Mesendoderm (in vitro differentiated cells): ENCODE measurements around the gene SHISAL2B.
"Not testable (repeated sequence)": the region's sequence is repeated elsewhere in the genome, so short reads cannot be mapped to it uniquely, and the experiment has no call there.

Experiments used
- DNase-seq: peaks from one replicate; pipeline ENCODE4 v3.0.0; 2013
- H2AK5ac ChIP-seq: 2 replicates; pipeline ENCODE4 v1.6.1; 2013; ENCODE audit warnings: low read length, inconsistent platforms
- H2BK120ac ChIP-seq: 2 replicates; pipeline ENCODE4 v1.6.1; 2013; ENCODE audit warnings: low read depth, mild to moderate bottlenecking, low read length, moderate library complexity, mixed read lengths
- H2BK15ac ChIP-seq: replicated peaks from 2 replicates; pipeline ENCODE4 v1.6.1; 2013; ENCODE audit warnings: low read depth, mild to moderate bottlenecking, moderate library complexity
- H2BK5ac ChIP-seq: 2 replicates; pipeline ENCODE4 v1.6.1; 2013; ENCODE audit warnings: low read length, inconsistent platforms
- H3K18ac ChIP-seq: 2 replicates; pipeline ENCODE4 v1.6.1; 2013; ENCODE audit warnings: mild to moderate bottlenecking, low read length, mixed read lengths
- H3K23ac ChIP-seq: one replicate; pipeline ENCODE4 v1.6.1; 2013; ENCODE audit warnings: low read length
- H3K27ac ChIP-seq: 2 replicates; pipeline ENCODE4 v1.5.1; 2013; ENCODE audit warnings: low read depth, mild to moderate bottlenecking, inconsistent platforms, low read length, moderate library complexity
- H3K27me3 ChIP-seq: 2 replicates; pipeline ENCODE4 v1.6.1; 2013; ENCODE audit warnings: low read length, control low read depth, mild to moderate bottlenecking, inconsistent platforms; ENCODE audit not compliant: insufficient read depth, poor library complexity
- H3K36me3 ChIP-seq: 2 replicates; pipeline ENCODE4 v1.6.1; 2013; ENCODE audit warnings: low read length, inconsistent platforms; ENCODE audit not compliant: control insufficient read depth, insufficient read depth
- H3K4ac ChIP-seq: one replicate; pipeline ENCODE4 v1.6.1; 2013; ENCODE audit warnings: low read depth, mild to moderate bottlenecking, low read length, moderate library complexity
- H3K4me1 ChIP-seq: 2 replicates; pipeline ENCODE4 v1.6.1; 2013; ENCODE audit warnings: low read depth, low read length, inconsistent platforms; ENCODE audit not compliant: control insufficient read depth
- H3K4me2 ChIP-seq: 2 replicates; pipeline ENCODE4 v1.6.1; 2013; ENCODE audit warnings: low read length
- H3K4me3 ChIP-seq: 2 replicates; pipeline ENCODE4 v1.5.1; 2013; ENCODE audit warnings: mild to moderate bottlenecking, low read length
- H3K56ac ChIP-seq: one replicate; pipeline ENCODE4 v1.6.1; 2013; ENCODE audit warnings: low read length
- H3K79me1 ChIP-seq: 2 replicates; pipeline ENCODE4 v1.6.1; 2013; ENCODE audit warnings: low read length, inconsistent platforms
- H3K79me2 ChIP-seq: 2 replicates; pipeline ENCODE4 v1.6.1; 2013; ENCODE audit warnings: mild to moderate bottlenecking, low read length; ENCODE audit not compliant: control insufficient read depth, insufficient read depth
- H3K9ac ChIP-seq: 2 replicates; pipeline ENCODE4 v1.6.1; 2013; ENCODE audit warnings: low read length, inconsistent platforms
- H4K5ac ChIP-seq: one replicate; pipeline ENCODE4 v1.6.1; 2013; ENCODE audit warnings: low read length
- H4K8ac ChIP-seq: one replicate; pipeline ENCODE4 v1.6.1; 2013; ENCODE audit warnings: low read depth, mild to moderate bottlenecking, control low read depth, low read length, moderate library complexity
- WGBS: extraction: QIAGEN DNeasy Blood & Tissue Kit; methylation state at CpG from one replicate; pipeline ENCODE4 v1.1.7; 2013; ENCODE audit warnings: low lambda C conversion rate, missing lambda C conversion rate; ENCODE audit not compliant: insufficient coverage; ENCODE audit errors: extremely low coverage; 5-methylcytosine and 5-hydroxymethylcytosine counted together

Gene SHISAL2B

GRCh38 chr5:64654561-64654938 is 35.8 kb upstream of the SHISAL2B start:
- Histone ChIP-seq H3K27ac (no peak overlapping the region), H2BK5ac (no peak overlapping the region), H3K9ac (no peak overlapping the region), H3K27me3 (no peaks in the 10 kb centered on the region), H3K4me1 (no peaks in the 10 kb centered on the region), H3K18ac (no peak overlapping the region), H3K56ac (no peak overlapping the region), H2BK120ac (no peak overlapping the region), H3K4me3 (no peak overlapping the region), H4K8ac (no peak overlapping the region), H3K79me2 (no peaks in the 10 kb centered on the region), H3K79me1 (no peaks in the 10 kb centered on the region), H3K4me2 (no peak overlapping the region), H2AK5ac (no peak overlapping the region), H3K4ac (no peak overlapping the region), H3K36me3 (no peaks in the 10 kb centered on the region), H2BK15ac (no peak overlapping the region), H3K23ac (no peak overlapping the region), H4K5ac (no peak overlapping the region)
- no peak for DNase-seq
- no CpG with 5 or more reads among the region's 2 CpGs for WGBS

- Histone ChIP-seq H3K9ac (no peak overlapping the region), H2AK5ac (no peak overlapping the region), H3K4me3 (no peak overlapping the region), H3K4me2 (no peak overlapping the region), H3K27me3 (no peaks in the 10 kb centered on the region), H3K18ac (no peak overlapping the region), H3K4me1 (no peaks in the 10 kb centered on the region), H2BK120ac (no peak overlapping the region), H3K4ac (no peak overlapping the region), H4K8ac (no peak overlapping the region), H3K27ac (no peak overlapping the region), H2BK15ac (no peak overlapping the region), H3K36me3 (no peaks in the 10 kb centered on the region), H3K79me1 (no peaks in the 10 kb centered on the region), H4K5ac (no peak overlapping the region), H3K23ac (no peak overlapping the region), H3K79me2 (no peaks in the 10 kb centered on the region), H2BK5ac (no peak overlapping the region), H3K56ac (no peak overlapping the region)
- no peak for DNase-seq
- no CpG with 5 or more reads among the region's 1 CpG for WGBS
Measured at GRCh38 chr5:64655596-64655995, 34.7 kb upstream of the SHISAL2B start.

- Histone ChIP-seq H3K4me2 (no peak overlapping the region), H4K8ac (no peak overlapping the region), H3K23ac (no peak overlapping the region), H2BK15ac (no peak overlapping the region), H4K5ac (no peak overlapping the region), H3K27ac (no peak overlapping the region), H2AK5ac (no peak overlapping the region), H3K18ac (no peak overlapping the region), H3K27me3 (no peaks in the 10 kb centered on the region), H3K79me1 (no peaks in the 10 kb centered on the region), H3K4me1 (peaks cover 2% of the 10 kb centered on the region), H3K56ac (no peak overlapping the region), H2BK120ac (no peak overlapping the region), H3K36me3 (no peaks in the 10 kb centered on the region), H2BK5ac (no peak overlapping the region), H3K4ac (no peak overlapping the region), H3K4me3 (no peak overlapping the region), H3K79me2 (no peaks in the 10 kb centered on the region), H3K9ac (no peak overlapping the region)
- no CpG with 5 or more reads among the region's 3 CpGs for WGBS
- no peak for DNase-seq
Measured at GRCh38 chr5:64659289-64659688, 31.0 kb upstream of the SHISAL2B start.

GRCh38 chr5:64663181-64663580 is 27.1 kb upstream of the SHISAL2B start:
- not testable (repeated sequence) for H3K79me2 ChIP-seq, H2BK120ac ChIP-seq, DNase-seq, H2BK5ac ChIP-seq, H4K5ac ChIP-seq, H3K4me3 ChIP-seq, H2AK5ac ChIP-seq, H3K9ac ChIP-seq, H3K27ac ChIP-seq, H3K4ac ChIP-seq, H3K23ac ChIP-seq, H3K18ac ChIP-seq, H3K79me1 ChIP-seq, H3K27me3 ChIP-seq, H3K4me1 ChIP-seq, H4K8ac ChIP-seq, H3K36me3 ChIP-seq, H3K56ac ChIP-seq, H2BK15ac ChIP-seq, H3K4me2 ChIP-seq
- no CpG with 5 or more reads among the region's 6 CpGs for WGBS

GRCh38 chr5:64665243-64665642 is 25.1 kb upstream of the SHISAL2B start:
- Histone ChIP-seq H3K36me3 (no peaks in the 10 kb centered on the region), H3K27me3 (no peaks in the 10 kb centered on the region), H2AK5ac (no peak overlapping the region), H4K8ac (no peak overlapping the region), H3K79me2 (no peaks in the 10 kb centered on the region), H4K5ac (no peak overlapping the region), H2BK15ac (no peak overlapping the region), H2BK5ac (no peak overlapping the region), H2BK120ac (no peak overlapping the region), H3K56ac (no peak overlapping the region), H3K23ac (no peak overlapping the region), H3K4me1 (peaks cover 6% of the 10 kb centered on the region), H3K4me2 (no peak overlapping the region), H3K18ac (no peak overlapping the region), H3K9ac (no peak overlapping the region), H3K4ac (no peak overlapping the region), H3K79me1 (no peaks in the 10 kb centered on the region), H3K27ac (no peak overlapping the region), H3K4me3 (no peak overlapping the region)
- WGBS = no CpG with 5 or more reads among the region's 2 CpGs
- peak; percentile 58 for DNase-seq

- H3K4ac ChIP-seq = peak overlapping the region; percentile 68
- no CpG with 5 or more reads among the region's 1 CpG for WGBS
Measured at GRCh38 chr5:64666078-64666477, 24.2 kb upstream of the SHISAL2B start.

More at GRCh38 chr5:64666078-64666477, 24.2 kb upstream of the SHISAL2B start:
- peak; percentile 82 for DNase-seq
- H3K56ac ChIP-seq = peak overlapping the region; percentile 45
- H3K18ac ChIP-seq = peak overlapping the region; percentile 54
- H3K4me3 ChIP-seq = no peak overlapping the region
- H4K8ac ChIP-seq = no peak overlapping the region
- H4K5ac ChIP-seq = no peak overlapping the region
- no peaks in the 10 kb centered on the region for H3K79me1 ChIP-seq
- H3K79me2 ChIP-seq = no peaks in the 10 kb centered on the region
- no peaks in the 10 kb centered on the region for H3K27me3 ChIP-seq
- no peak overlapping the region for H3K4me2 ChIP-seq
- peak overlapping the region; percentile 3 for H2BK15ac ChIP-seq
- H3K23ac ChIP-seq = no peak overlapping the region
- H3K9ac ChIP-seq = no peak overlapping the region
- peak overlapping the region; percentile 18 for H2BK120ac ChIP-seq
- peaks cover 6% of the 10 kb centered on the region for H3K4me1 ChIP-seq
- no peak overlapping the region for H2AK5ac ChIP-seq
- peak overlapping the region; percentile 83 for H2BK5ac ChIP-seq
- no peak overlapping the region for H3K27ac ChIP-seq
- H3K36me3 ChIP-seq = no peaks in the 10 kb centered on the region
